PFSK-1 (cell line): ENCODE results near the gene SLX1A. TPM values are rescaled to one million over a fixed set of nuclear protein-coding genes. Genes with fewer than 3 reads are reported as not detected.
"Not testable (repeated sequence)": the region's sequence is repeated elsewhere in the genome, so short reads cannot be mapped to it uniquely, and the experiment has no call there.

Source experiments
- FOXP2 ChIP-seq: optimal IDR thresholded peaks from 2 replicates; pipeline ENCODE3; 2011; ENCODE audit warnings: borderline replicate concordance, control low read depth, inconsistent platforms; ENCODE audit not compliant: insufficient read depth; ENCODE audit errors: extremely low read length, extremely low read depth
- POLR2AphosphoS5 ChIP-seq: IDR thresholded peaks from 2 replicates; pipeline ENCODE4 v1.6.1; 2012; ENCODE audit warnings: low read depth, mild to moderate bottlenecking, control low read depth, low read length, moderate library complexity
- REST ChIP-seq, 2 experiments: IDR thresholded peaks; 2 replicates each; pipeline versions ENCODE4 v1.6.1 to v1.8.0; 2011 to 2012; ENCODE audit warnings: low read depth in 2 of 2, low read length in 2 of 2, control low read depth in 1 of 2, inconsistent platforms in 1 of 2, mild to moderate bottlenecking in 1 of 2, moderate library complexity in 1 of 2; ENCODE audit not compliant: insufficient read depth in 1 of 2
- SIN3A ChIP-seq: IDR thresholded peaks from 2 replicates; pipeline ENCODE4 v1.6.1; 2012; ENCODE audit warnings: mild to moderate bottlenecking, low read length, moderate library complexity, borderline replicate concordance; ENCODE audit not compliant: insufficient read depth
- TAF1 ChIP-seq: IDR thresholded peaks from 2 replicates; pipeline ENCODE4 v1.6.1; 2012; ENCODE audit warnings: low read length, control low read depth, borderline replicate concordance; ENCODE audit not compliant: insufficient read depth
- polyA plus RNA-seq: library from polyadenylated mRNA; unstranded; fragments of >200 nt; gene quantifications from one replicate; pipeline ENCODE4 v1.2.1, GENCODE V29; 2012; ENCODE audit warnings: low read depth, missing spikeins; ENCODE audit not compliant: insufficient read length

Gene SLX1A
- polyA plus RNA-seq = 63.2 TPM

- TF ChIP-seq SIN3A, POLR2AphosphoS5, FOXP2: not testable (repeated sequence)
These were observed at the start of gene SLX1A, which contains the start of gene BOLA2B for GRCh38 chr16:30193615-30194014. SLX1A (plus strand) TSS chr16:30193875; CDS start chr16:30194085, 210 bp downstream. BOLA2B (minus strand) TSS chr16:30193666; CDS start chr16:30193595, 71 bp downstream.

- TF ChIP-seq REST (IDR thresholded peaks at IDR 0.05; ENCODE audit: insufficient read depth in 1 of 2, low read depth in 2 of 2, low read length in 2 of 2) (no peak), TAF1 (no peak), SIN3A (no peak), FOXP2 (no peak), POLR2AphosphoS5 (no peak)
These were observed 49.7 kb upstream of the SLX1A start for GRCh38 chr16:30144017-30144416.

- no peak for TF ChIP-seq SIN3A
- TF ChIP-seq TAF1 = no peak
- TF ChIP-seq FOXP2 = no peak
- TF ChIP-seq REST (IDR thresholded peaks at IDR 0.05; ENCODE audit: insufficient read depth in 1 of 2, low read depth in 2 of 2, low read length in 2 of 2) = no peak
- no peak for TF ChIP-seq POLR2AphosphoS5
These were observed 48.8 kb upstream of the SLX1A start for GRCh38 chr16:30144917-30145316.

- TF ChIP-seq REST (IDR thresholded peaks at IDR 0.05; ENCODE audit: insufficient read depth in 1 of 2, low read depth in 2 of 2, low read length in 2 of 2) (no peak), SIN3A (no peak), FOXP2 (no peak), POLR2AphosphoS5 (no peak), TAF1 (no peak)
These were observed 48.0 kb upstream of the SLX1A start for GRCh38 chr16:30145657-30146056.

GRCh38 chr16:30147843-30148510 lies 45.7 kb upstream of the SLX1A start:
- TF ChIP-seq POLR2AphosphoS5 = no peak
- no peak for TF ChIP-seq SIN3A
- no peak for TF ChIP-seq TAF1
- TF ChIP-seq REST (IDR thresholded peaks at IDR 0.05; ENCODE audit: insufficient read depth in 1 of 2, low read depth in 2 of 2, low read length in 2 of 2) = no peak
- no peak for TF ChIP-seq FOXP2
